ENCODE measurements around the gene IFITM2.
"Not testable (repeated sequence)": the region's sequence is repeated elsewhere in the genome, so short reads cannot be mapped to it uniquely, and the experiment has no call there.

Gene IFITM2

DNA sequence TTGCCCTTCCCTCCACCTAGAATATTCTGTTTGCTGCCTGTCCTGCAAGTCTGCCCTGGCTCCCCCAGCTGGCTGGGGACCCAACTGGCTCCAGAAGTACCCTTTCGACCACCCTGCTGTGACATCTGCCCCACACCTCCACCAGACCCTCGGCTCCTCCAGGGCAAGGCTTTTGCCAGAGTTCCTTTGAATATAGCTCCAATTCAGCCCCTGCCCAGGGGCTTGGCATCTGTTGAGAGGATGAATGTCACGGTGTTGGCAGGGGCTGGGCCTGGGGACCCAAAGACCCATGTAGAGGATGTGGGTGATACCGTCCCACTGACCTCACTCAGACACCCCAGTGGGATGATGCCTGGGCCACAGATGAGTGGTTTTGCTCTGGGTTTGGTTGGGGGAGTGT, 25.4 kb upstream of the IFITM2 start:
- DNase-seq, result no peak

DNA sequence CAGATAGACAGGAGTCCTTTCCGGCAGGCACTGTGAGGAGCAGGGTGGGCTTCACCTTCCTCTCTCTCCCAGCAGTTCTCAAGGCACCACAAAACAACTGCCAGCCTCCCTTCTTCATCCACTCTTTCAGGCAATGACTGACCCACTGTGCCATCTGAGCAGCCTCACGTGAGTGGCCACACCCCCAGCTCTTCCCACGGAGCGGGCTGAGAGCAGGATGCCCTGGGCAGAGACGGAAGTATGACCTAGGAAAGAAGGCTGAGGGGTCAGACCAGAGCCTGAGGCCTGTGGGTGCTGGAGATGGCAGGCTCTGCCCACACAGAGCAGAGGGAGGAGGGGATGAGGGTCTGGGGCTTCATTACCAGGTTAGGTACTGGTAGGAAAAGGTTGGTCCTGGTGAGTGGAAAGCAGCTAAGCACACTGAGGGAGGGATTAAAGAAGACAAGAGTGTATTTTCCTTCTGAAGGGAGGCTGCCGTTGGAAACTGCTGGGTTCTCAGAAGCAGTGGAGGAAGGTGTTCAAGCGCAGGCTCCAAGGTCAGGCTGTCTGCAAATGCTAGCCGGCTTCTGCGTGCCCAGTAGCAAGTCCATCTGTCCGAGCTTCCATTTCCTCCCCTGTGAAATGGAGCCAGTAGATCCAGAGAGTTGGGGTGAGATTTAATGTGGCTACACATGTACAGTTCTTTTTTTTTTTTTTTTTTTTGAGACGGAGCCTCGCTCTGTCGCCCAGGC, 24.8 kb upstream of the IFITM2 start:
- DNase-seq, result peak; percentile 21

DNA sequence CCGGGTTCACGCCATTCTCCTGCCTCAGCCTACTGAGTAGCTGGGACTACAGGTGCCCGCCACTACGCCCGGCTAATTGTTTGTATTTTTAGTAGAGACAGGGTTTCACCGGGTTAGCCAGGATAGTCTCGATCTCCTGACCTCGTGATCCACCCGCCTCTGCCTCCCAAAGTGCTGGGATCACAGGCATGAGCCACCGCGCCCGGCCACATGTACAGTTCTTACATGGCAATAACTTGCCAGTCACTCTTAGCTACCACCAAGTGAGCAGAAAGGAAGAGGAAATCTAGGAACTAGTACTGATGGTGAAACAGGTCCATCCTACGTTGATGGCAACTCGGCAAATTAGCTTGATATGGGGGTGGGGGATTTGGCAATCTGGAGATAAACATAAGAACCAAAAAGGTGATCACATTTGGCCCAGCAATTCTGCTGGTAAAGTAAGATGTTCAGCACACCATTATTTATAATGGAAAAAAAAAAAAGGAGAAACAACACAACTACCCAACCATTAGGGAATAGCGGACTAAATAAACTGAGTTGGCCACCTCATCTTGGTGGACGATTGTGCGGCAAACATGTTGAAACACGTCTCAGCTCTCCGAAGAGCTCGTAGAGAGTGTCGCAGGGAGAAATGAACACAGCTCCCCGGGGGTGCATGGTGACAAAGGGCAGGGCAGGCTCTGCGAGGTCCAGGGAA, 24.1 kb upstream of the IFITM2 start:
- DNase-seq, result no peak

DNA sequence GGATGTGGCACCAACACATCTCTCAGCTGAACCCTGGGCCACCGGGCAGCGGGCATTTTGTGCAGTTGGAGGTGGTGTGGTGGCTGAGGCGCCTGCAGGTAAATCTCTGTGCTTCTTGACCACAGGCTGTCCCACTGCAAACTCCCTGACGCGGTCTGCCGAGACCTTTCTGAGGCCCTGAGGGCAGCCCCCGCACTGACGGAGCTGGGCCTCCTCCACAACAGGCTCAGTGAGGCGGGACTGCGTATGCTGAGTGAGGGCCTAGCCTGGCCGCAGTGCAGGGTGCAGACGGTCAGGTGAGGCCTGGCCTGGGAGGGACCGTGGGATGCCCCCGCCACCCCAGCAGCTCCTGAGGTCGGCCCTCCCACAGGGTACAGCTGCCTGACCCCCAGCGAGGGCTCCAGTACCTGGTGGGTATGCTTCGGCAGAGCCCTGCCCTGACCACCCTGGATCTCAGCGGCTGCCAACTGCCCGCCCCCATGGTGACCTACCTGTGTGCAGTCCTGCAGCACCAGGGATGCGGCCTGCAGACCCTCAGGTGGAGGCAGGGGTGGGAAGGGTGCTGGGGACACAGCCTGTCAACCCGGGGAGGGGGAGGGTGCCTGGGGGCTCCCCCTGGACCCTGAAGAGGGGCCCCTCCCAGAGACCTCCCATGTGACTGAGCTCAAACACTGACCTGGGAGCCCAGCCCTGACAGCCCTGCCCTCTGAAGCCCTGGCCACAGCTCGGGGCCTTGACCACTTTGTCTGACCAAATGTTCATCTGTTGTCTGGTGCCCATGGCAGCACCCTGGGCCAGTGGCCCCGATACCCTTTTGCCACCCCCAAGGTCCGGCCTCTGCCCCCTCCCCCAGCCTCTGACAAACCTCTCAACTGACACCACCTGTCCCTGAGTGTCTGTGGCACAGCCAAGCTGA, 23.3 kb upstream of the IFITM2 start:
- DNase-seq, result no peak

DNA sequence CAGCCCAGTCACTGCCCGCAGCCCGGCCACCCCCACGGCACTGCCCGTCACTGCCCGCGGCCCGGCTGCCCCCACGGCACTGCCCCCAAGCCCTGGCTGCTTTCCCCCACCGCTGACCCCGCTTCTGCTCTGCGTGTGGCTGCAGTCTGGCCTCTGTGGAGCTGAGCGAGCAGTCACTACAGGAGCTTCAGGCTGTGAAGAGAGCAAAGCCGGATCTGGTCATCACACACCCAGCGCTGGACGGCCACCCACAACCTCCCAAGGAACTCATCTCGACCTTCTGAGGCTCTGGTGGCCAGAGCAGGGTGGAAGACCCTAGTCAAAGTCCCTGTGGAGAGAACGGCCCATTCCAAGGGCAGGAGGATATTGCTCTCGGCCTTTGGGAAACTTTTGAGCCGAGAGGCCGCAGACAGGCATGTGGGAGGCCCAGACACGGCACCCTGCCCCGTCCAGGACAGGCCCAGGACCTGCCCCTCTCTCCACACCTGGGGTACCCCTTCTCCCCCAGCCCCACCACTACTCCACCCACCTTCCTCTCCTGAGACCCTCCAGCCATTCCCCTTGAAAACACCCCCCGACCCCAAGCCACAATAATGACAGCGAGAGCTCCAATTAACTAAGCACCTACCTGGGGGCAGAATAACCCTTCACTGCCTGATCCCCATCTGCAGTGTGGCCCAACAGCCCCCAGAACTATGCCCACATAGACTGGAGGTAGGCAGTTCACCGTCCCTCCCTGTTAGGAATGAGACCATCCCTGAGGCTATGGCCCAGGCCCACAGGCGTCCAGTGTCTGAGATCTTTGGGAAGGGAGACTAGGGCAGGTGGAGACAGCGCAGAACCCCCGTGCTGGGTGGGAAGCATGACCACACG, 22.4 kb upstream of the IFITM2 start:
- DNase-seq, result no peak

DNA sequence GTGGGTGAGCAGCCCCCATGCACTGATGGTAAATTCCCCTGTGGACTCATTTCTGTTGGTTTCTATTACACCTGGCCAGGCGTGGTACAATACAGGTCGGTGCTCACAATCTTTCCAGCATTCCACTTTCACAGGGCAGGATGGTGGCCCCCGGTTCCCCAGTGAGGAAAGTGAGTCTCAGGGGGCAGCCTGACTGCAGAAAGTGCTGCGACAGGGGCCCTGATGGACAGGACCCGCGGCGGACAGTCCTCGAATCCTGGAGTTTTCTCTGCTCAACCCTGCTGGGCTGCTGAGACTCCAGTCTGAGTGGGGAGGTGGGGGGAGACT, 21.8 kb upstream of the IFITM2 start:
- no peak for DNase-seq

DNA sequence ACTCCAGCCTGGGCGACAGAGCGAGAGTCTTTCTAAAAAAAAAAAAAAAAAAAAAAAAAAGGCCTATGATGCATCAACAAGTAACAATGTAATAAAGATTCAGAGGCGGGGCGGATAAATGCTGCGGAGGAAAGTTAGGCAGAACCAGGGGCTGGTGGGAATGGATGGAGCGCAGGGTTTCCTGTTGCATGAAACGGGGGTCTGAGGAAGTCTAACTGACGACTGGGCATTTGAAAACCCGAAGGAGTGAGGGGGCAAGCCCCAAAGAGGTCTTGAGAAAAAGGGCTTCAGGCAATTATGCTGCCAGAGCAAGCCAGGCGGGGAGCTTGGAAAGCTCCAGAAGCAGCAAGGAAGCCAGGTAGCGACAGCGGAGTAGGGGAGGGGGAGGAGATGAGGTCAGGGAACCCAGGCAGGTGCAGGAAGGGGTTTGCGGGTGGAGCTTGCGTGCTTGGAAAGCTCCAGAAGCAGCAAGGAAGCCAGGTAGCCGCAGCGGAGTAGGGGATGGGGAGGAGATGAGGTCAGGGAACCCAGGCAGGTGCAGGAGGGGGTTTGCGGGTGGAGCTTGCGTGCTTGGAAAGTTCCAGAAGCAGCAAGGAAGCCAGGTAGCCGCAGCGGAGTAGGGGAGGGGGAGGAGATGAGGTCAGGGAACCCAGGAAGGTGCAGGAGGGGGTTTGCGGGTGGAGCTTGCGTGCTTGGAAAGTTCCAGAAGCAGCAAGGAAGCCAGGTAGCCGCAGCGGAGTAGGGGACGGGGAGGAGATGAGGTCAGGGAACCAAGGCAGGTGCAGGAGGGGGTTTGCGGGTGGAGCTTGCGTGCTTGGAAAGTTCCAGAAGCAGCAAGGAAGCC, 20.4 kb upstream of the IFITM2 start:
- DNase-seq, result not testable (repeated sequence)

DNA sequence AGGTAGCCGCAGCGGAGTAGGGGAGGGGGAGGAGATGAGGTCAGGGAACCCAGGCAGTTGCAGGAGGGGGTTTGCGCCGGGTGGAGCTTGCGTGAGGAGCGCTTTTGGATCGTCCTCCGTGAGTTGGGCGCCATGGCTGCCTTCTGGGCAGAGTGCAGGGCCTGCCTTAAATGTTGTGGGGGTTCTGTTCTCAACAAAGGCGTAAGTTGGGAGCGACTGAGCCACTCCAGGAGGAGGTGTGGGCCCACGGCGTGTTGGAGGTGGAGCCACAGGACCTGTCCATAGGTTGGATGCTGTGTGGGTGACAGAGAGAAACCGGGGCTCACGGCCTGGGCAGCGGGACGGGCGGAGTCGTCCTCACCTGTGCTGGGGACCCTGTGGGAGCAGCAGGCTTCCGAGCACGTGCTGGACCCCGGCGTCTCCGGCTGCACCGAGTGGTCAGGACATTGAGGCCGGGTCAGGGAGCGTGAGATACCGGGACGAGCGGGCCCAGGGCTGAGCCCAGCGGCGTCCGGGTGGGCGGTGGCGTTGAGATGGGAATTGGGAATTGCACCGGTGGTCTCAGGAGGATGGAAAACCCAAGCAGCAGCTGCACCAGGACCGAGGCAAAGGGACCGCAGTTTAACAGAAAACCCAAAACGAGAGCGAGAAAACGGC, 19.7 kb upstream of the IFITM2 start:
- no peak for DNase-seq

DNA sequence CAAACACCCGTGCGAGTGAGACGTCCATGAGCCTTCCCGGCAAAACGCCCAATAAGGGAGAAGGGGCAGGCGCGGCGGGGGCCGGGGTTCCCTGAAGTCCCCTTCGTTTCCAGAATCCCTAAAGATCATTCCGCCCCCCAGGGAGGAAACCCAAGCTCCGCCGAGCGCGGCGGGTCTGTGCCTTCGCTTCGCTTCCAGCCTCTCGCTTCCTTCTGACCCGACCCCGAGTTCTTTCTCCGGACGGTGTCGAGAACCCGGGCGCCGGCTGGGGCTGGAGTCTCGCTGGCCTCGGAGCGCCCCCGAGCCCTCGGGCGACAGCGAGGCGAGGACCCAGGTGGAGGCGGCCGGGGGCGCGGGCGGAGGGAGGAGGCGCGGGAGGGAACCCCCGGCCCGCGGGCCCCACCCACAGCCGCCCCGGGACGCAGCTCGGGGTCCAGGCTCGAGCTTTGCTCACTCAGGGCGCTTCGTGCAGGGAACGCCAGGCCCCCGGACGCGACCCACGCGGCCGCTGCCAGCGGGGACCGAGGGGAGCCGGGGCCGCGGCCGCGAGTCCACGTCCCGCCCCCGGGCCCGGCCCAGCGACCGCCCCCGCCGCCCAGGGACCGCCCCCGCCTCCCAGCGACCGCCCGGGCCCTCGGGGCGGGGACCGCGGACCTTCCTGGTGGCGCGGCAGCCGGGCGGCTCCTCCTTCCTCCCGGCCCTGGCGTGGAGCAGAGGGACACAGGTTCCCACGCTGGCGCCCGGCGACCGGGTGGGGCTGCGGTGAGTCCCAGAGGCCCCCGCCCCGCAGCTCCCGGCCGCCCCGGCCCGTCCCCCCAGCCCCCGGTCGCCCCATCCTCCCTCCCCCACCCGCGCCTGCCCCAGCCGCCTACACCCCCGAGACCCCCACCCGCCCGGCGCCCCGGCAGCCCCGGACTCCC, 18.9 kb upstream of the IFITM2 start, which contains the start of gene PGGHG:
TSS of gene PGGHG (plus strand) at position 649 of the 920 bp plus-strand sequence. CDS start 691 bp downstream, outside the sequence.
- peak; percentile 48 for DNase-seq

DNA sequence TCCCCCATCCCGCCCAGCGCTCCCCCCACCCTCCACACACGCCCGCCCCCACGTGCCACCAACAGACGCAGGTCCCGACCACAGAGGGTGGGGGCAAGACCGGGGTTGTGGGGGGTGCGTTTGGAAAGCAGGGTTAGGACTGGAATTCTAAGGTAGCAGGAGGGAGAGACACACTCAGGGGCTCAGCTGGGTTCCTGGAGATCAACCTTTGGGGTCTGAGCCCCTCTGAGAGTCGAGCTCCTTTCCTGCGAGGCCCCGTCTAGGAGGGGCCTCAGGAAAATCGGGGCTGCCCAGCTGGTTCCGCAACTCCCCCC, 18.3 kb upstream of the IFITM2 start:
- DNase-seq, result no peak

DNA sequence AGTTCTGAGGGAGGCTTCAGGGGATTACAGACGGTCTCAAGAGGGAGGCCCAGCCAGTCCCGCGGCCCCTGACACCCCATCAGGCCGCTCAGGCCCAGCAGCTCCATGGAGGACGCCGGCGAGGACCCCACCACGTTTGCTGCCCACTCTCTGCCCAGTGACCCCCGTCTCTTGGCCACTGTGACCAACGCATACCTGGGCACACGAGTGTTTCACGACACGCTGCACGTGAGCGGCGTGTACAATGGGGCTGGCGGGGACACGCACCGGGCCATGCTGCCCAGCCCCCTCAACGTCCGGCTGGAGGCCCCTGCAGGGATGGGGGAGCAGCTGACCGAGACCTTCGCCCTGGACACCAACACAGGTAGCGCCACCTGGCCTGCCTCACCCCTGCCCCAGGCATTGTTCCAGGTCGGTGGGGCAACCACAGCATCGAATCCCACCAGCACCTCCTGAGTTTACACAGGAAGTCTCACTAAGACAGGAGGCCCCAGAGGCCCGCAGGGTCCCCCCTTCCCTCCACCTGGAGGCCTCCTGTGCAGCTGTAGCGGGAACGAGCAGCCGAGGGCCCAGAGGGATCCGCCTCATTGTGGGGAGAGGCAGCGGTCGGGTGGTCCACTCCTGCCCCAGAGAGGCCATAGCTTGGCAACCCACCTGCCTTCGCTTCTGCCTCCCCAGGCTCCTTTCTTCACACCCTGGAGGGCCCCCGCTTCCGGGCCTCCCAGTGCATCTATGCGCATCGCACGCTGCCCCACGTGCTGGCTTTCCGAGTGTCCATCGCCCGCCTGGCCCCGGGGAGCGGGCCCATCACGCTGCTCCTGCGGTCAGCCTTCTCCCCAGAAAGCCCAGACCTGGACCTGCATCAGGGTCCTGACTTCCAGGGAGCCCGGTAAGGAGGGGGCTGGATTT, 17.6 kb upstream of the IFITM2 start:
- DNase-seq, result no peak

DNA sequence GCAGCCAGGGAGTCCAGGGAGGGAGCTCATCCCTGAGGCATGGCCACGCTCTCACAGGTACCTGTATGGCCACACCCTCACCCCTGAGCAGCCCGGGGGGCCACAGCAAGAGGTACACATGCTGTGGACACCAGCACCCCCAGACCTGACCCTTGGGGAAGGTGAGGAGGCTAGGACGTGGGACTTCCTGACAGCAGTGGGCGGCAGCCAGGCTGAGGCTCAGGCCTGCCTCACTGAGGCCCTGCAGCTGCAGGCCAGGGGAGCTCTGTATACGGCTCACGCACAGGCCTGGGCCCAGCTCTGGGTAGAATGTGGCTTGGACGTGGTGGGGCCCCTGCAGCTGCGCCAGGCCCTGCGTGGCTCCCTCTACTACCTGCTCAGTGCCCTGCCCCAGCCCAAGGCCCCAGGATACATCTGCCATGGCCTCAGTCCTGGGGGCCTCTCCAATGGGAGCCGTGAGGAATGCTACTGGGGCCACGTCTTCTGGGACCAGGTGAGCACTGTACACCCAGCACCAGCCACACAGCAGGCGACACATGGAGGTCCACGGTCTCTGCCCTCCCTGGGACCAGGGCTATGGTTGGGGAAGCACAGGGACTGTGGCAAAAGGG, 16.9 kb upstream of the IFITM2 start:
- DNase-seq, result no peak

DNA sequence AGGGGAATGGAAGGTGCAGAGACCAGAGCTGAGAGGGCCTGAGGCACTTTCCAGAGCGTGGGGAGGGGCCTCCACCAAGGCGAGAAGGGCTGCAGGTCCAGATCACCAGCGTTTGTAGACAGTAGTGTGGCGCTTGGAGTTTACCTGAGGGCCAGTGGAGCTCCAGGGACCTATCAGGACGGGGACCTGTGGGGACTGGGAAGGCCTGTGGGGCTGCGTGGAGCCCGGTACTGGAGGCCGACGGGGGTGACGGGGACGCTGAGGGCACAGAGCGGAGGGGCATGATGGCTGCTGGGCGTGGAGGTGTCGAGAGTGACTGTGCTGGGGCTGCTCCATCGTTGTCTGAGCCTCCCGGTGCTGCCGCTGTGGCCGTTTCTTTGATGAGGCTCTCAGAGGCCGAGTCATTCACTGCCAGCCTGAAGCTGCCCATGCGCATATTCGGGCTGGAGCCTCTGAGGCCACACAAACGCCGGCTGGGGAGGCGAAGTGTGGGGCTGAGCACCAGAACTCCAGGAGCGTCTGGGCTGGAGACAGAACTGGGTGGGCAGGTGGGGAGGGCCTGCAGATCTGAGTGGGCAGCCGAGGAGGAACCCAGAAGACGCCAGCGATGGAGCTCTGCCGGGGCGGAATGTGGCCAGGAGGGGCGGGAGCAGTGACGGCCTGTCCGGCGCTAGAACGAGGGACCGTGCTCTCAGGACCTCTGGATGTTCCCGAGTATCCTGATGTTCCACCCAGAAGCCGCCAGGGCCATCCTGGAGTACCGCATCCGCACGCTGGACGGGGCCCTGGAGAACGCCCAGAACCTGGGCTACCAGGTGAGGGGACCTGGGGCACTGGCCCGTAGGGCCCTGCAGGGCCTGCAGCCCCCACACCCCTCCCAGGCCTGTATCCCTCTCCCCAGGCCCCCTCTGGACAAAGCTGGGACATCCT, 16.1 kb upstream of the IFITM2 start:
- no peak for DNase-seq

DNA sequence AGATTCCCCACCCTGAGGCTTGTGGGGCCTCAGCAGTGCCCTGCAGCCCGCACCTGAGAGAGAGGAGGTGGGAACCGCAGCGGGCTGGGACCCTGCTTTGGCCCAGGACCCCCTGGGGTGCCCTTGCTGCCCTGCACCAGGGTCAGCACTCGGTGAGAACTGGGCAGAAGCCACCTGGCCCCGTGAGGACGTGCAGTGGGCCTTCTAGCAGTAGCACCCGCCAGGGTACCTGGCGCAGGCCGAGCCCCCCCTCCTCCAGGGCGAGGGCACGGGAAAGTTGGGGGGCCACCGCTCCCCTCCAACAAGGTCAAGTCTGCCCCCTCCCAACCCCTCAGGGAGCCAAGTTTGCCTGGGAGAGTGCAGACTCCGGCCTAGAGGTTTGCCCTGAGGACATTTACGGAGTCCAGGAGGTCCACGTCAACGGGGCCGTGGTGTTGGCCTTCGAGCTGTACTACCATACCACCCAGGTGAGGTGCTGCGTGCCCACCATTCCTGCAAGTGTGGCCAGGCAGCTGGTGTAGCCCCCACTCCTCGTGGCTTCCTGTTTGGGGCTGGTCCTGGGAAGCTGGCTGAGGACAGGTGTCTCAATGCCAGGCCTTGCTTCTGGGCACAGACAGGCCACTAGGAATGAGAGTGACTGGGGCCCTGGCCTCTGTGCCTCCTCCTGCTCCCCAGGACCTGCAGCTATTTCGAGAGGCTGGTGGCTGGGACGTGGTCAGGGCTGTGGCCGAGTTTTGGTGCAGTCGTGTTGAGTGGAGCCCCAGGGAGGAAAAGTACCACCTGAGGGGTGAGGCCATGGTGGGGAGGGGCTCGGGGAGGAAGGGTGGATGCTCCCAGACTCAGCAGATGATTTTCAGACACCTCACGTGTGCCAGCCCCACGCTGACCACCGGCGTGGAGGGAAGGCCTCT, 15.2 kb upstream of the IFITM2 start:
- no peak for DNase-seq

DNA sequence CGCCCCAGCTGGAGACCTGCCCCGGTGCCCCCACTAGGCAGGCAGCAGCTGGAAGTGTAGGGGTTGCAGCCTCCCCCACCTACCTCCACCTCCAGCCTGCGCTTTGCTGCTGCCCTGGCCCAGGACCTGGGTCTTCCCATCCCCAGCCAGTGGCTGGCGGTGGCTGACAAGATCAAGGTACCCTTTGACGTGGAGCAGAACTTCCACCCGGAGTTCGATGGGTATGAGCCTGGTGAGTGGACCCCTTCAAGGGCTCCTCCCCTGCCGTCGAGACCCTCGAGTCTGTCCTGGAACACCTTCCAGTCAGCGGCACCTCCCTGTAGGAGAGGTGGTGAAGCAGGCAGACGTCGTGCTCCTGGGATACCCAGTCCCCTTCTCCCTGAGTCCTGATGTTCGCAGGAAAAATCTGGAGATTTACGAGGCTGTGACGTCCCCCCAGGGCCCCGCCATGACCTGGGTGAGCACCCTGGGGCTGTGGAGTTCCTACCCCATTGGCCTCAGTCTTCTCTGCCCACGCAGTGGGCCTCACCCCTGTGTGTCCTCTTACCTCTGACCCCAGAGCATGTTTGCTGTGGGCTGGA, 14.3 kb upstream of the IFITM2 start:
- no peak for DNase-seq
